H9 (cell line): ENCODE results near the gene ROR1. TPM values are rescaled to one million over a fixed set of nuclear protein-coding genes. Genes with fewer than 3 reads are reported as not detected.

Experiments used
- DNase-seq: peaks from one replicate; pipeline ENCODE4 v3.0.0-alpha.2; 2017
- H2AFZ ChIP-seq: one replicate; pipeline ENCODE4 v1.6.1; 2013; ENCODE audit warnings: mild to moderate bottlenecking, low read length, control low read depth, moderate library complexity
- H2AK5ac ChIP-seq: 2 replicates; pipeline ENCODE4 v1.6.1; 2013; ENCODE audit warnings: low read length, control low read depth, mixed read lengths; ENCODE audit not compliant: insufficient read length
- H2BK120ac ChIP-seq: one replicate; pipeline ENCODE4 v1.6.1; 2013; ENCODE audit warnings: low read depth, mild to moderate bottlenecking, low read length, control low read depth, inconsistent platforms; ENCODE audit not compliant: poor library complexity, severe bottlenecking
- H2BK12ac ChIP-seq: 2 replicates; pipeline ENCODE4 v1.6.1; 2013; ENCODE audit warnings: low read length, control low read depth, mixed read lengths, low read depth; ENCODE audit not compliant: insufficient read length
- H2BK15ac ChIP-seq: 2 replicates; pipeline ENCODE4 v1.6.1; 2013; ENCODE audit warnings: low read depth, low read length, control low read depth
- H2BK20ac ChIP-seq: one replicate; pipeline ENCODE4 v1.6.1; 2013; ENCODE audit warnings: low read depth, mild to moderate bottlenecking, low read length, control low read depth, inconsistent platforms; ENCODE audit not compliant: poor library complexity, severe bottlenecking
- H2BK5ac ChIP-seq: 2 replicates; pipeline ENCODE4 v1.6.1; 2013; ENCODE audit warnings: low read length, control low read depth, mixed read lengths; ENCODE audit not compliant: insufficient read length
- H3K14ac ChIP-seq: 2 replicates; pipeline ENCODE4 v1.6.1; 2013; ENCODE audit warnings: low read length, control low read depth; ENCODE audit not compliant: insufficient read depth
- H3K18ac ChIP-seq: 2 replicates; pipeline ENCODE4 v1.6.1; 2013; ENCODE audit warnings: low read depth, mild to moderate bottlenecking, mixed read lengths, low read length, control low read depth; ENCODE audit not compliant: insufficient read length
- H3K23ac ChIP-seq: 2 replicates; pipeline ENCODE4 v1.6.1; 2013; ENCODE audit warnings: low read length, control low read depth, mixed read lengths, low read depth; ENCODE audit not compliant: insufficient read length
- H3K23me2 ChIP-seq: 2 replicates; pipeline ENCODE4 v1.6.1; 2013; ENCODE audit warnings: low read depth, mild to moderate bottlenecking, mixed read lengths, low read length, control low read depth; ENCODE audit not compliant: insufficient read length, poor library complexity, severe bottlenecking
- H3K27ac ChIP-seq: 2 replicates; pipeline ENCODE4 v1.5.1; 2013; ENCODE audit warnings: low read length, control low read depth, mixed read lengths, low read depth; ENCODE audit not compliant: insufficient read length
- H3K27me3 ChIP-seq: 2 replicates; pipeline ENCODE4 v1.6.1; 2013; ENCODE audit warnings: low read length, control low read depth, inconsistent platforms; ENCODE audit not compliant: insufficient read depth
- H3K4ac ChIP-seq: 2 replicates; pipeline ENCODE4 v1.6.1; 2013; ENCODE audit warnings: low read depth, mild to moderate bottlenecking, control low read depth, inconsistent platforms, low read length, moderate library complexity
- H3K4me1 ChIP-seq: 2 replicates; pipeline ENCODE4 v1.6.1; 2013; ENCODE audit warnings: low read length, control low read depth, inconsistent platforms; ENCODE audit not compliant: insufficient read depth
- H3K4me2 ChIP-seq: 2 replicates; pipeline ENCODE4 v1.6.1; 2013; ENCODE audit warnings: low read length, control low read depth, mixed read lengths; ENCODE audit not compliant: insufficient read length, insufficient read depth
- H3K56ac ChIP-seq: 2 replicates; pipeline ENCODE4 v1.6.1; 2013; ENCODE audit warnings: low read depth, mild to moderate bottlenecking, mixed read lengths, low read length, control low read depth; ENCODE audit not compliant: insufficient read length
- H3K79me1 ChIP-seq: 2 replicates; pipeline ENCODE4 v1.6.1; 2013; ENCODE audit warnings: low read depth, mild to moderate bottlenecking, moderate library complexity, low read length, control low read depth, inconsistent platforms; ENCODE audit not compliant: insufficient read depth, poor library complexity, severe bottlenecking
- H3K79me2 ChIP-seq: 2 replicates; pipeline ENCODE4 v1.6.1; 2013; ENCODE audit warnings: low read length, control low read depth, inconsistent platforms; ENCODE audit not compliant: insufficient read depth
- H3K9ac ChIP-seq: 2 replicates; pipeline ENCODE4 v1.6.1; 2013; ENCODE audit warnings: low read length, control low read depth, mixed read lengths; ENCODE audit not compliant: insufficient read length; ENCODE audit errors: extremely low read depth
- H3K9me3 ChIP-seq: one replicate; pipeline ENCODE4 v1.6.1; 2013; ENCODE audit warnings: low read depth, low read length, inconsistent platforms; ENCODE audit not compliant: control insufficient read depth
- H3T11ph ChIP-seq: one replicate; pipeline ENCODE4 v1.6.1; 2013; ENCODE audit warnings: mild to moderate bottlenecking, low read length, control low read depth, inconsistent platforms
- H4K20me1 ChIP-seq: one replicate; pipeline ENCODE4 v1.6.1; 2013; ENCODE audit not compliant: control insufficient read depth, insufficient read length, insufficient read depth
- H4K5ac ChIP-seq: 2 replicates; pipeline ENCODE4 v1.6.1; 2013; ENCODE audit warnings: low read depth, mild to moderate bottlenecking, mixed read lengths, low read length, control low read depth; ENCODE audit not compliant: insufficient read length
- H4K8ac ChIP-seq: replicated peaks from 2 replicates; pipeline ENCODE4 v1.6.1; 2013; ENCODE audit warnings: low read length, control low read depth, mixed read lengths, low read depth; ENCODE audit not compliant: insufficient read length
- H4K91ac ChIP-seq: 2 replicates; pipeline ENCODE4 v1.6.1; 2013; ENCODE audit warnings: low read depth, mild to moderate bottlenecking, moderate library complexity, mixed read lengths, low read length, control low read depth; ENCODE audit not compliant: insufficient read length
- H3K27ac Mint-ChIP-seq, 3 experiments: 2 replicates in 2 of 3; 3 replicates in 1 of 3; pipeline ENCODE4 v1.8.0; 2020 to 2021; ENCODE audit warnings: mixed read lengths in 3 of 3, mild to moderate bottlenecking in 1 of 3, moderate library complexity in 1 of 3
- H3K27me3 Mint-ChIP-seq: 2 replicates; pipeline ENCODE4 v1.8.0; 2021; ENCODE audit warnings: low read depth, mild to moderate bottlenecking, moderate library complexity, mixed read lengths
- H3K36me3 Mint-ChIP-seq, 3 experiments: 2 replicates in 2 of 3; 3 replicates in 1 of 3; pipeline ENCODE4 v1.8.0; 2020 to 2021; ENCODE audit warnings: low read depth in 3 of 3, mixed read lengths in 3 of 3; ENCODE audit not compliant: insufficient read depth in 1 of 3
- H3K4me1 Mint-ChIP-seq, 2 experiments: 2 replicates each; pipeline ENCODE4 v1.8.0; 2020; ENCODE audit warnings: mixed read lengths in 2 of 2
- H3K4me3 Mint-ChIP-seq, 2 experiments: 2 replicates in 1 of 2; 3 replicates in 1 of 2; pipeline ENCODE4 v1.8.0; 2020 to 2021; ENCODE audit warnings: mild to moderate bottlenecking in 2 of 2, mixed read lengths in 2 of 2, moderate library complexity in 1 of 2
- H3K9me3 Mint-ChIP-seq, 2 experiments: 2 replicates in 1 of 2; 3 replicates in 1 of 2; pipeline ENCODE4 v1.8.0; 2020; ENCODE audit warnings: mild to moderate bottlenecking in 2 of 2, mixed read lengths in 2 of 2, moderate library complexity in 1 of 2
- WGBS: extraction: QIAGEN DNeasy Blood & Tissue Kit; methylation state at CpG from one replicate; pipeline ENCODE4 v1.1.7; 2013; ENCODE audit warnings: missing lambda C conversion rate, low lambda C conversion rate, mixed read lengths; ENCODE audit not compliant: insufficient read length; ENCODE audit errors: extremely low coverage; 5-methylcytosine and 5-hydroxymethylcytosine counted together
- total RNA-seq: library from RNA; stranded (reverse); gene quantifications from 2 replicates; pipeline ENCODE4 v1.2.1, GENCODE V29; 2021
- TF ChIP-seq, protein P1 (sequence below): fragments of 200-600 bp; sonication (generic); conservative IDR thresholded peaks from 3 replicates; pipeline ENCODE4 v1.8.0; 2021; ENCODE audit warnings: antibody characterized with exemption, mild to moderate bottlenecking

ROR1 gene
- total RNA-seq, 1 experiment from 2014 or later, result 75.9 TPM

DNA sequence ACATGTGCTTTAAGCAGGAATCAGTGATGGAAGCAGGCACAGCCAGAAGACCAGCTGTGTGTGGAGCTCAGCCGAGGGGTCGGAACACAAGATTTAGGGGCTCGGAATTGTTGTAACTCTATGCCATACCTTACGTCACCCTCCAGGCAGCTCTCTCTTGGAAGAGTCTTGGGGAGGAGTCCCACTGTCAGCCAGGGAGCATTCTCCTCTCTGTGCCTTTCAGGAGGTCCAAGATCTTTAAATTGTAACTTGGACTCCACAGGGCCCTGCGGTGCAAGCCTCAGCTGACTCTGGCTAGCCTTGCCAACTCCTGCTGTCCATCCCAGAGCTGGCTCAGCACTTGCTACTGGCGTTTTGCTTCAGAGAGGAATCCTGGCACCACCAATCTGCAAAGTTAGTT lies 26.4 kb upstream of the ROR1 start:
- Histone ChIP-seq H2BK12ac (no peak overlapping the region), H2BK5ac (no peak overlapping the region), H2AFZ (no peak overlapping the region), H3K79me1 (no peaks in the 10 kb centered on the region), H3K18ac (no peak overlapping the region), H3K9me3 (no peaks in the 10 kb centered on the region), H2BK15ac (no peak overlapping the region), H3K4ac (no peak overlapping the region), H3K4me1 (peaks cover 8% of the 10 kb centered on the region; the same call in 1 of the 2 replicates), H3K27ac (no peak overlapping the region), H3K4me2 (no peak overlapping the region), H3K27me3 (no peaks in the 10 kb centered on the region), H2AK5ac (no peak overlapping the region), H4K20me1 (no peaks in the 10 kb centered on the region), H3K14ac (no peak overlapping the region), H2BK20ac (no peak overlapping the region), H3K9ac (no peak overlapping the region), H3K23me2 (no peaks in the 10 kb centered on the region), H4K91ac (no peak overlapping the region), H4K8ac (no peak overlapping the region), H3K79me2 (no peaks in the 10 kb centered on the region), H3K56ac (no peak overlapping the region), H4K5ac (no peak overlapping the region), H3K23ac (no peak overlapping the region), H2BK120ac (no peak overlapping the region), H3T11ph (no peak overlapping the region)
- no peak overlapping the region for H3K4me3 Mint-ChIP-seq
- H3K27me3 Mint-ChIP-seq, result no peaks in the 10 kb centered on the region; the same call in 1 of the 2 replicates
- TF ChIP-seq, protein P1, sequence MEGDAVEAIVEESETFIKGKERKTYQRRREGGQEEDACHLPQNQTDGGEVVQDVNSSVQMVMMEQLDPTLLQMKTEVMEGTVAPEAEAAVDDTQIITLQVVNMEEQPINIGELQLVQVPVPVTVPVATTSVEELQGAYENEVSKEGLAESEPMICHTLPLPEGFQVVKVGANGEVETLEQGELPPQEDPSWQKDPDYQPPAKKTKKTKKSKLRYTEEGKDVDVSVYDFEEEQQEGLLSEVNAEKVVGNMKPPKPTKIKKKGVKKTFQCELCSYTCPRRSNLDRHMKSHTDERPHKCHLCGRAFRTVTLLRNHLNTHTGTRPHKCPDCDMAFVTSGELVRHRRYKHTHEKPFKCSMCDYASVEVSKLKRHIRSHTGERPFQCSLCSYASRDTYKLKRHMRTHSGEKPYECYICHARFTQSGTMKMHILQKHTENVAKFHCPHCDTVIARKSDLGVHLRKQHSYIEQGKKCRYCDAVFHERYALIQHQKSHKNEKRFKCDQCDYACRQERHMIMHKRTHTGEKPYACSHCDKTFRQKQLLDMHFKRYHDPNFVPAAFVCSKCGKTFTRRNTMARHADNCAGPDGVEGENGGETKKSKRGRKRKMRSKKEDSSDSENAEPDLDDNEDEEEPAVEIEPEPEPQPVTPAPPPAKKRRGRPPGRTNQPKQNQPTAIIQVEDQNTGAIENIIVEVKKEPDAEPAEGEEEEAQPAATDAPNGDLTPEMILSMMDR, result no peak
- H3K36me3 Mint-ChIP-seq, result no peaks in the 10 kb centered on the region
- WGBS, result no CpG with 5 or more reads among the region's 6 CpGs
- no peak overlapping the region; a peak in 1 of 7 replicates for H3K27ac Mint-ChIP-seq
- no peak for DNase-seq
- no peaks in the 10 kb centered on the region; a peak in 1 of 5 replicates for H3K9me3 Mint-ChIP-seq
- peaks cover 20% of the 10 kb centered on the region in 2 experiments for H3K4me1 Mint-ChIP-seq
